ENCODE measurements around the gene FTL. TPM values are rescaled to one million over a fixed set of nuclear protein-coding genes. Genes with fewer than 3 reads are reported as not detected.

FTL gene
- polyA plus RNA-seq, 3 donors = 2,184 to 2,822 (median 2,594) TPM

- no peak for DNase-seq (ENCODE audit: extremely low read depth in 1 of 11, low read depth in 9 of 11, low spot score in 4 of 11)
Measured at GRCh38 chr19:49004133-49004532, 39.0 kb downstream of the FTL start.

GRCh38 chr19:49004964-49005614 lies 40.0 kb downstream of the FTL start:
- no peak for DNase-seq (ENCODE audit: extremely low read depth in 1 of 11, low read depth in 9 of 11, low spot score in 4 of 11)

GRCh38 chr19:49006905-49007304 lies 41.8 kb downstream of the FTL start:
- no peak for DNase-seq (ENCODE audit: extremely low read depth in 1 of 11, low read depth in 9 of 11, low spot score in 4 of 11)

DNA sequence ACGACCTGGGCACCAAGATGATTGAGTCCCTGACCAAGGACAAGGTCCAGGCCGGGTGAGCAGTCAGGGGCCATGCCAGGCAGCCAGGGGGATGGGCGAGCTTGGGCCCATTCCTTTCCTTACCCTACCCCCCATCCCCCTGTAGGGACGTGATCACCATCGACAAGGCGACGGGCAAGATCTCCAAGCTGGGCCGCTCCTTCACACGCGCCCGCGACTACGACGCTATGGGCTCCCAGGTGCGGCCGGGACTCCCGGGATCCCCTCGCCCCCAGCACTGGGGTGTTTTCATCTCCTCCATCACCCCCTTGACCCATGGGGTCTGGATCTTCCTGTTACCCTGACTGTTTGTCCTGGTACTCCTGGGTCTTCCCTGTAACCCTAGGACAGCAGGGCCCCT lies 44.7 kb downstream of the FTL start:
- no peak for DNase-seq (ENCODE audit: extremely low read depth in 1 of 11, low read depth in 9 of 11, low spot score in 4 of 11)

- DNase-seq (ENCODE audit: extremely low read depth in 1 of 11, low read depth in 9 of 11, low spot score in 4 of 11) = no peak
Measured at GRCh38 chr19:49010453-49010852, 45.3 kb downstream of the FTL start.

DNA sequence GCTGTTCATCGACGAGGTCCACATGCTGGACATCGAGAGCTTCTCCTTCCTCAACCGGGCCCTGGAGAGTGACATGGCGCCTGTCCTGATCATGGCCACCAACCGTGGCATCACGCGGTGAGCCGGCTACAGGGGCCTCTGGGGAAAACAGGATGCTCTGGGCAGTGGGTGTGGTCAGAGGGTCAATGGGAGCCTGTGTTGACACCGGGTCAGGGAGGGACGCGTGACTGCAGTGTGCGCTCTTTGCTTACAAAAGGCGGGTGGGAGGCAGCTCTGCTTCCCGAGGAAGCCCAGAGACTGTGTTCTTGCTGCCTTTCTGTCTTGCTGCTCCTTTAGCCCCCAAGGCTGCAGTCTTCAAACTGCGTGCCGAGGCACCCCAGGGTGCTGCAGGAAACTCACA lies 46.1 kb downstream of the FTL start:
- DNase-seq (ENCODE audit: extremely low read depth in 1 of 11, low read depth in 9 of 11, low spot score in 4 of 11) = no peak

DNA sequence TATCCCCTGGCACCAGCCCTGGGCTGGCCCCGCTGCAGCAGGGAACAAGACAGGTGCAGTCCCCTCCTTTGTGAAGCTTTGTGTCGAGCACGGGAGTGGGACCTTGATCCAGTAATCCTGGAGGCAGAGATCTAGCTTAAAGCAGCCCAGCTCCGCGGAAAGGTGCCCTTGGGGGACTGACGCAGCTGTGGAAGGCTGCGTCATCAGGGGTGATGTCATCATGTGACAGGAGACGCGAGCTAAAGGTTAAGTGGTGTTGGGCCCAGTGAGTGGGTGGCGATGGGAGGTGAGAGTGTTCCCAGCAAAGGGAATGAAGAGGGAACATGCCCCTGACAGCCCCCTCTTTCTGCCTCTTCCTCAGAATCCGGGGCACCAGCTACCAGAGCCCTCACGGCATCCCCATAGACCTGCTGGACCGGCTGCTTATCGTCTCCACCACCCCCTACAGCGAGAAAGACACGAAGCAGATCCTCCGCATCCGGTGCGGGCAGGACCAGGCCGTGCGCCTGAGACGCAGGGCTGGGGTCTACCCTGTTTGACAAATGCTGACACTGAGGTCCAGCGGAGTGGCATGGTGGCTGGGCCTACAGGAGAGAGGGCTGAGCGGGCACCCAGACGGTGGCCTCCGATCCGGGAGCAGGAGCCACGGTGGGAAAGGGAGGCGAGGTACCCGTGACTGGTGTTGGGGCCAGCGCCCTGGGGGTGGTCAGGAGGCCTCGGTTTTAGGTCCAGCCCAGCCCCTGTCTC lies 49.2 kb downstream of the FTL start:
- no peak for DNase-seq (ENCODE audit: extremely low read depth in 1 of 11, low read depth in 9 of 11, low spot score in 4 of 11)

DNA sequence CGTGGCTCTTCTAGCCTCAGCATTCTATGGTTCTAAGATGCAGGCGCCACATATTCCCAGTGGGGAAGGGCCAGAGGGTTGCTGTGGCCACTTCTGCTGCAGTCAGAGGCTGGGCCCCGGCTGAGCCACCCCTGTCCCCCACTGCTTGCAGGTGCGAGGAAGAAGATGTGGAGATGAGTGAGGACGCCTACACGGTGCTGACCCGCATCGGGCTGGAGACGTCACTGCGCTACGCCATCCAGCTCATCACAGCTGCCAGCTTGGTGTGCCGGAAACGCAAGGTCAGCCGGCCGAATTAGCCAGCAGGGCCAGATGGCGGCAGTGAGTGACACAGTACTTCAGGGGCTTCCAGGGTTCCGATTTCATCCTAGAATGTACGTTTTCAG lies 49.8 kb downstream of the FTL start:
- no peak for DNase-seq (ENCODE audit: extremely low read depth in 1 of 11, low read depth in 9 of 11, low spot score in 4 of 11)

DNA sequence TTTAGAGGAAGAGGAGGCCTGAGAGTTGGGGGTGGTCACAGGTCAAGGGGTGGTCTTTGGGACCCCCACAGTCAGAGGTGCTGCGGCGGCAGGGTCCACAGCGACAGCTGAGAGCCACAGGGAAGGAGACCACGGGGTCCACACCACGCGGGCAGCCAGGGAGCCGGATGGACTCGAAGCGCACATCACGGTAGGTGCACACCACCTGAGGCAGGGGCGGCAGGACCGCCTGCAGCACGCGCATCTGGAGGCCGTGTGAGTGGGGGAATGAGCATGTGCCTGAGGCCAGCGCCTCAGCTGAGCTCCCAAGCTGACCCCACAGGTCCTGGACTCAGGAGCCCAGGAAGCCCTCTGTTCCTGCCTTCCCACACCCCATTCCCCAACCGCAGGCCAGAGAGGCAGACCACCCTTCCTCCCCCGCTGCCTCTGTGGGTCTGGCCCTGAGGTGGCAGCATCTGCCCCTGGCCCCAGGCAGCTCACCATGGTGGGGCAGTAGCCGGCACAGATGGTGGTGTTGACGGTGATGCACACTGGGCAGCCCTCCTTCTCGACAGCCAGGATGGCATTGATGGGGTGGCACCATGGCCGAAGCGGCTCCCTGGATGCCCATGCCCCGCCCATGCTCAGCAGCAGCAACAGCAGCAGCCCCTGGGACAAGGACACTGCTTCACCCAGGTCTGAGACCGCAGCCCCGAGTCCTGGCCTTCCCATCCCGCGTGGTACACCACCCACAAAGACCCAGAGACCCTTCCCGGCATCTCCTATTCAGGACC lies 51.1 kb downstream of the FTL start:
- no peak for DNase-seq (ENCODE audit: extremely low read depth in 1 of 11, low read depth in 9 of 11, low spot score in 4 of 11)

Other genes starting within 250 kb of the FTL start
- gene MAMSTR, start 245.6 kb upstream of the FTL start, polyA plus RNA-seq (ENCODE audit: insufficient read length in 3 of 3) = 1 to 10 TPM; 5.0 to 7.3 (median 6.5) TPM
- gene RASIP1, start 224.7 kb upstream of the FTL start, polyA plus RNA-seq (ENCODE audit: insufficient read length in 3 of 3) = 10 to 100 TPM; 12.2 to 19.6 (median 16.6) TPM
- 1 to 10 TPM in 1 of 3 donors, under 1 TPM in 2; 0.23 to 1.2 (median 0.41) TPM for gene IZUMO1, start 218.4 kb upstream of the FTL start, polyA plus RNA-seq (ENCODE audit: insufficient read length in 3 of 3)
- gene FUT1, start 212.7 kb upstream of the FTL start, polyA plus RNA-seq (ENCODE audit: insufficient read length in 3 of 3) = 1 to 10 TPM; 3.2 to 4.0 (median 3.3) TPM
- not detected for gene FGF21, start 209.8 kb upstream of the FTL start, polyA plus RNA-seq (ENCODE audit: insufficient read length in 3 of 3)
- gene BCAT2, start 154.3 kb upstream of the FTL start, polyA plus RNA-seq (ENCODE audit: insufficient read length in 3 of 3) = 10 to 100 TPM; 32.4 to 57.8 (median 44.8) TPM
- 10 to 100 TPM; 23.7 to 37.1 (median 30.1) TPM for gene HSD17B14, start 128.8 kb upstream of the FTL start, polyA plus RNA-seq (ENCODE audit: insufficient read length in 3 of 3)
- 10 to 100 TPM; 20.6 to 29.6 (median 27.9) TPM for gene PLEKHA4, start 96.7 kb upstream of the FTL start, polyA plus RNA-seq (ENCODE audit: insufficient read length in 3 of 3)
- 10 to 100 TPM; 35.1 to 45.2 (median 37.3) TPM for gene PPP1R15A, start 92.9 kb upstream of the FTL start, polyA plus RNA-seq (ENCODE audit: insufficient read length in 3 of 3)
- 1 to 10 TPM in 2 of 3 donors, under 1 TPM in 1; 0.67 to 1.4 (median 1.3) TPM for gene TULP2, start 66.6 kb upstream of the FTL start, polyA plus RNA-seq (ENCODE audit: insufficient read length in 3 of 3)
- gene NUCB1, start 65.0 kb upstream of the FTL start, polyA plus RNA-seq (ENCODE audit: insufficient read length in 3 of 3) = 100 to 1,000 TPM; 231 to 319 (median 307) TPM
- gene DHDH, start 31.6 kb upstream of the FTL start, polyA plus RNA-seq (ENCODE audit: insufficient read length in 3 of 3) = 10 to 100 TPM in 1 of 3 donors, 1 to 10 TPM in 2; 6.5 to 10.7 (median 7.0) TPM
- 10 to 100 TPM; 64.7 to 84.6 (median 73.4) TPM for gene BAX, start 10.4 kb upstream of the FTL start, polyA plus RNA-seq (ENCODE audit: insufficient read length in 3 of 3)
- gene GYS1, start 28.0 kb downstream of the FTL start, polyA plus RNA-seq (ENCODE audit: insufficient read length in 3 of 3) = 10 to 100 TPM; 40.6 to 55.4 (median 40.7) TPM
- gene RUVBL2, start 28.6 kb downstream of the FTL start, polyA plus RNA-seq (ENCODE audit: insufficient read length in 3 of 3) = 100 to 1,000 TPM in 1 of 3 donors, 10 to 100 TPM in 2; 77.9 to 106 (median 88.7) TPM
- gene LHB, start 51.8 kb downstream of the FTL start, polyA plus RNA-seq (ENCODE audit: insufficient read length in 3 of 3) = under 1 TPM in 1 of 3 donors, not detected in 2; 0.29 TPM
- gene CGB3, start 59.0 kb downstream of the FTL start, polyA plus RNA-seq (ENCODE audit: insufficient read length in 3 of 3) = not detected
- not detected for gene CGB2, start 66.6 kb downstream of the FTL start, polyA plus RNA-seq (ENCODE audit: insufficient read length in 3 of 3)
- not detected for gene CGB1, start 71.6 kb downstream of the FTL start, polyA plus RNA-seq (ENCODE audit: insufficient read length in 3 of 3)
- under 1 TPM in 1 of 3 donors, not detected in 2; 0.34 TPM for gene CGB5, start 78.5 kb downstream of the FTL start, polyA plus RNA-seq (ENCODE audit: insufficient read length in 3 of 3)
- not detected for gene CGB8, start 83.8 kb downstream of the FTL start, polyA plus RNA-seq (ENCODE audit: insufficient read length in 3 of 3)
- gene CGB7, start 92.4 kb downstream of the FTL start, polyA plus RNA-seq (ENCODE audit: insufficient read length in 3 of 3) = 1 to 10 TPM; 1.2 to 1.6 (median 1.5) TPM
- 1 to 10 TPM; 3.4 to 4.3 (median 4.2) TPM for gene NTF4, start 99.5 kb downstream of the FTL start, polyA plus RNA-seq (ENCODE audit: insufficient read length in 3 of 3)
- gene KCNA7, start 107.4 kb downstream of the FTL start, polyA plus RNA-seq (ENCODE audit: insufficient read length in 3 of 3) = under 1 TPM in 2 of 3 donors, not detected in 1; 0.06 to 0.09 TPM
- 100 to 1,000 TPM; 299 to 461 (median 336) TPM for gene SNRNP70, start 120.1 kb downstream of the FTL start, polyA plus RNA-seq (ENCODE audit: insufficient read length in 3 of 3)
- 1 to 10 TPM; 6.8 to 8.7 (median 8.4) TPM for gene LIN7B, start 149.1 kb downstream of the FTL start, polyA plus RNA-seq (ENCODE audit: insufficient read length in 3 of 3)
- under 1 TPM; 0.62 to 0.99 (median 0.97) TPM for gene C19orf73, start 153.8 kb downstream of the FTL start, polyA plus RNA-seq (ENCODE audit: insufficient read length in 3 of 3)
- 1 to 10 TPM; 4.7 to 8.4 (median 6.1) TPM for gene PPFIA3, start 154.2 kb downstream of the FTL start, polyA plus RNA-seq (ENCODE audit: insufficient read length in 3 of 3)
- gene HRC, start 190.1 kb downstream of the FTL start, polyA plus RNA-seq (ENCODE audit: insufficient read length in 3 of 3) = 10 to 100 TPM; 29.2 to 38.1 (median 36.2) TPM
- gene TRPM4, start 192.5 kb downstream of the FTL start, polyA plus RNA-seq (ENCODE audit: insufficient read length in 3 of 3) = 10 to 100 TPM; 29.3 to 51.3 (median 32.8) TPM